HG02970 (cell line): ENCODE measurements around the gene SPTBN5.
"Not testable (repeated sequence)": the region's sequence is repeated elsewhere in the genome, so short reads cannot be mapped to it uniquely, and the experiment has no call there.

Experiments
- ATAC-seq: cut with Tn5 transposase; IDR thresholded peaks from one replicate; pipeline ENCODE4 v1.9.1; 2021; ENCODE audit warnings: mild to moderate bottlenecking, moderate library complexity, moderate number of reproducible peaks; ENCODE audit not compliant: unreplicated experiment, low FRiP score

Gene SPTBN5

GRCh38 chr15:41850482-41851166, 43.2 kb downstream of the SPTBN5 start:
- no peak for ATAC-seq

GRCh38 chr15:41849861-41850260, 44.0 kb downstream of the SPTBN5 start:
- ATAC-seq: no peak

- ATAC-seq: no peak
Measured at GRCh38 chr15:41849204-41849603, 44.6 kb downstream of the SPTBN5 start.

- no peak for ATAC-seq
Measured at GRCh38 chr15:41848631-41849030, 45.2 kb downstream of the SPTBN5 start.

- ATAC-seq: no peak
Measured at GRCh38 chr15:41847981-41848380, 45.9 kb downstream of the SPTBN5 start.

GRCh38 chr15:41847206-41847605, 46.6 kb downstream of the SPTBN5 start:
- ATAC-seq: no peak

- no peak for ATAC-seq
Measured at GRCh38 chr15:41844814-41845213, 49.0 kb downstream of the SPTBN5 start.

GRCh38 chr15:41843571-41843970, 50.3 kb downstream of the SPTBN5 start:
- no peak for ATAC-seq

- ATAC-seq: no peak
Measured at GRCh38 chr15:41842229-41842628, 51.6 kb downstream of the SPTBN5 start.

GRCh38 chr15:41841131-41841530, 52.7 kb downstream of the SPTBN5 start:
- ATAC-seq: no peak

GRCh38 chr15:41840673-41841072, 53.2 kb downstream of the SPTBN5 start:
- no peak for ATAC-seq

- ATAC-seq: no peak
Measured at GRCh38 chr15:41839781-41840491, 53.9 kb downstream of the SPTBN5 start.

GRCh38 chr15:41838400-41838897, 55.4 kb downstream of the SPTBN5 start, which contains the start of gene PLA2G4B:
Gene PLA2G4B, plus strand, starts transcription at chr15:41838847. Its CDS starts 67 bp downstream, at chr15:41838914.
- ATAC-seq: no peak

- no peak for ATAC-seq
Measured at GRCh38 chr15:41836713-41837454, 57.0 kb downstream of the SPTBN5 start.

- ATAC-seq: no peak
Measured at GRCh38 chr15:41836073-41836472, 57.8 kb downstream of the SPTBN5 start.

- no peak for ATAC-seq
Measured at GRCh38 chr15:41834096-41834495, 59.8 kb downstream of the SPTBN5 start.

GRCh38 chr15:41832875-41833274, 61.0 kb downstream of the SPTBN5 start:
- no peak for ATAC-seq

GRCh38 chr15:41832208-41832607, 61.6 kb downstream of the SPTBN5 start:
- no peak for ATAC-seq

- ATAC-seq: not testable (repeated sequence)
Measured at GRCh38 chr15:41831291-41831690, 62.6 kb downstream of the SPTBN5 start.

- ATAC-seq: no peak
Measured at GRCh38 chr15:41829959-41830646, 63.8 kb downstream of the SPTBN5 start.

- no peak for ATAC-seq
Measured at GRCh38 chr15:41828807-41829141, 65.1 kb downstream of the SPTBN5 start.
